Suprapubic skin (tissue), 3 donors: ENCODE data around the gene NEK4.

ENCODE experiments used
- POLR2A ChIP-seq, 2 donors: fragments of 450-650 bp; IDR thresholded peaks; one replicate each; pipeline ENCODE4 v1.6.1; 2017; ENCODE audit warnings: antibody characterized with exemption in 2 of 2, mild to moderate bottlenecking in 2 of 2, moderate library complexity in 2 of 2
- TF ChIP-seq, protein P1 (sequence below), 2 donors: fragments of 200-600 bp in 1 of 2; fragments of 450-650 bp in 1 of 2; sonication (generic) in 1 of 2; IDR thresholded peaks; one replicate each; pipeline ENCODE4 v1.5.1; 2016 to 2019; ENCODE audit warnings: antibody characterized with exemption in 2 of 2, mild to moderate bottlenecking in 1 of 2, moderate library complexity in 1 of 2

DNA sequence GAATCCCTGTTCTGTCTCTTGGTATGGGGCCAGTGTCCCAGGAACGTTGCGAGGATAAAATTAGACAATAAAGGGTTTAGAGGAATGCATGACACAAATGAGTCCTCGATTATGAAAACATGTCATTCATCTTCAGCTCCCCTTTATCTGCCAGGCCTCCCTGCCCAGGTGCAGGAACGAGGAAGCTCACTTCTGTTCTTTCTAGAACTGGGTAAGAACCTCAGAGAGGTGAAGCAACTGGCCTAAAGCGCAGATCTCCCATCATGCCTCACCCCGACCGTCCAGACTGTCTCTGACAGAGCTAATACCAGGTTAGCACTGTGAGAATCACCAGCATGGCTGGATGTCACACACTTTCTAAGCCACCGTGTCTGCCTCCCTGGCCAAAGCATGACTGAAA lies 5.1 kb upstream of the NEK4 start:
- no peak for TF ChIP-seq POLR2A (IDR thresholded peaks at IDR 0.05)
- TF ChIP-seq, protein P1, sequence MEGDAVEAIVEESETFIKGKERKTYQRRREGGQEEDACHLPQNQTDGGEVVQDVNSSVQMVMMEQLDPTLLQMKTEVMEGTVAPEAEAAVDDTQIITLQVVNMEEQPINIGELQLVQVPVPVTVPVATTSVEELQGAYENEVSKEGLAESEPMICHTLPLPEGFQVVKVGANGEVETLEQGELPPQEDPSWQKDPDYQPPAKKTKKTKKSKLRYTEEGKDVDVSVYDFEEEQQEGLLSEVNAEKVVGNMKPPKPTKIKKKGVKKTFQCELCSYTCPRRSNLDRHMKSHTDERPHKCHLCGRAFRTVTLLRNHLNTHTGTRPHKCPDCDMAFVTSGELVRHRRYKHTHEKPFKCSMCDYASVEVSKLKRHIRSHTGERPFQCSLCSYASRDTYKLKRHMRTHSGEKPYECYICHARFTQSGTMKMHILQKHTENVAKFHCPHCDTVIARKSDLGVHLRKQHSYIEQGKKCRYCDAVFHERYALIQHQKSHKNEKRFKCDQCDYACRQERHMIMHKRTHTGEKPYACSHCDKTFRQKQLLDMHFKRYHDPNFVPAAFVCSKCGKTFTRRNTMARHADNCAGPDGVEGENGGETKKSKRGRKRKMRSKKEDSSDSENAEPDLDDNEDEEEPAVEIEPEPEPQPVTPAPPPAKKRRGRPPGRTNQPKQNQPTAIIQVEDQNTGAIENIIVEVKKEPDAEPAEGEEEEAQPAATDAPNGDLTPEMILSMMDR (IDR thresholded peaks at IDR 0.05) = no peak
